Adipocyte (in vitro differentiated cells): ENCODE results near the gene DENND2D.

Experiments
- DNase-seq: peaks from one replicate; pipeline ENCODE4 v3.0.0-alpha.2; 2015; ENCODE audit warnings: low read depth
- H3K27me3 ChIP-seq: replicated peaks from 2 replicates; pipeline ENCODE4 v1.7.0; 2013; ENCODE audit warnings: mild to moderate bottlenecking, low read length, moderate library complexity; ENCODE audit not compliant: control insufficient read depth, insufficient read depth
- H3K36me3 ChIP-seq: 2 replicates; pipeline ENCODE4 v1.7.0; 2013; ENCODE audit warnings: low read length, mild to moderate bottlenecking, moderate library complexity; ENCODE audit not compliant: control insufficient read depth, insufficient read depth, severe bottlenecking
- H3K4me1 ChIP-seq: 2 replicates; pipeline ENCODE4 v1.7.0; 2013; ENCODE audit warnings: mild to moderate bottlenecking, low read length, moderate library complexity; ENCODE audit not compliant: control insufficient read depth, insufficient read depth
- H3K4me3 ChIP-seq: 2 replicates; pipeline ENCODE4 v1.7.0; 2013; ENCODE audit warnings: mild to moderate bottlenecking, low read length, moderate library complexity
- H3K9ac ChIP-seq: 2 replicates; pipeline ENCODE4 v1.7.0; 2013; ENCODE audit warnings: mild to moderate bottlenecking, low read length, moderate library complexity
- H3K9me3 ChIP-seq: 2 replicates; pipeline ENCODE4 v1.7.0; 2013; ENCODE audit warnings: mild to moderate bottlenecking, low read length, moderate library complexity; ENCODE audit not compliant: control insufficient read depth

Gene DENND2D

DNA sequence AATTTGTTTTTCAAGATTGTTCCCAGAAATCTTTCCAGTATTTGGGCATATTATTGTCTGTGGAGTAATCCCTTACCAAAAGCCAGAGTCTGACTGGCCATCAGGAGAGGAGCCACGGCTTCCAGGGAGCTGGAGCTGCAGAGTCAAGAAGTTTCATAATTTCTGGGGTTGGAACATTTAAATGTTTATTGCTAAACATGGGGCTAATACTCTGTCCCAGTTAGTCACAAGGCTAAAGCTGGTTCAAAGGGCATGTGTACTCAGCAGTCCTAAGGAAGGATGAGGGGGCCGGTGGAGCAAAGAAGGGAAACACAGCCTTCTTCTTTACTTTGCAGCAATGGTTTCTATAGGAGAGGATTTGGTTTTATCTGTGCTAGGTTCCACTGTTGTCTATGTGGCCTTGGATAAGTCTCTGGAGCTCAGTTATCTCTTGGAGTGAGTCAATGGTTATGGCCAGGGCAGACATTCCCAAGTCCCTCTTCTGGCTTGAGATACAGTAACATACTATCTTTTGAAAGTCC is 9.5 kb downstream of the DENND2D start:
- Histone ChIP-seq H3K36me3 (peaks cover 33% of the 10 kb centered on the region), H3K4me1 (peaks cover 65% of the 10 kb centered on the region), H3K27me3 (no peaks in the 10 kb centered on the region), H3K9ac (peak overlapping the region; percentile 84), H3K9me3 (no peaks in the 10 kb centered on the region), H3K4me3 (peak overlapping the region; percentile 45)
- peak; percentile 42 for DNase-seq

DNA sequence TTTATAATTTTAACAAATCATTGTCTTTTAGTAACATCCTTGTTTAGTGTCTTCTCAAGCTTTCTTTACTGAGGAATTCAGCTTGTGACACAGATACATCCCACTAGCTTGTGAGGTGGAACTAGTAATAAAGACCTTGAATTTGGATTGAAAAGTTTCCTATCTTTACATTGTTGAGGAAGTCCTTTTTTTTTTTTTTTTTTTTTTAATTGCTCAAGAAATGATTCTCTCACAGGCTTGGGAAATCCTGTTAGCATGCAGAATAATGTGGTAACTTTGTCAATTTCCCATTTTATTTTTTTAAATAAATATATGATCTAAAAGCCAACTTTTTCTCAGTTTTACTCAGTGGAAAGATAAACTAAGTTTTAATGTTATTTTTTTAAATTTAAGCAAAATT is 15.8 kb downstream of the DENND2D start:
- no peak overlapping the region for H3K4me3 ChIP-seq
- H3K9ac ChIP-seq, result peak overlapping the region; percentile 58
- no peaks in the 10 kb centered on the region for H3K9me3 ChIP-seq
- no peak for DNase-seq
- peaks cover 78% of the 10 kb centered on the region for H3K36me3 ChIP-seq
- H3K4me1 ChIP-seq, result peaks cover 46% of the 10 kb centered on the region
- no peaks in the 10 kb centered on the region for H3K27me3 ChIP-seq

DNA sequence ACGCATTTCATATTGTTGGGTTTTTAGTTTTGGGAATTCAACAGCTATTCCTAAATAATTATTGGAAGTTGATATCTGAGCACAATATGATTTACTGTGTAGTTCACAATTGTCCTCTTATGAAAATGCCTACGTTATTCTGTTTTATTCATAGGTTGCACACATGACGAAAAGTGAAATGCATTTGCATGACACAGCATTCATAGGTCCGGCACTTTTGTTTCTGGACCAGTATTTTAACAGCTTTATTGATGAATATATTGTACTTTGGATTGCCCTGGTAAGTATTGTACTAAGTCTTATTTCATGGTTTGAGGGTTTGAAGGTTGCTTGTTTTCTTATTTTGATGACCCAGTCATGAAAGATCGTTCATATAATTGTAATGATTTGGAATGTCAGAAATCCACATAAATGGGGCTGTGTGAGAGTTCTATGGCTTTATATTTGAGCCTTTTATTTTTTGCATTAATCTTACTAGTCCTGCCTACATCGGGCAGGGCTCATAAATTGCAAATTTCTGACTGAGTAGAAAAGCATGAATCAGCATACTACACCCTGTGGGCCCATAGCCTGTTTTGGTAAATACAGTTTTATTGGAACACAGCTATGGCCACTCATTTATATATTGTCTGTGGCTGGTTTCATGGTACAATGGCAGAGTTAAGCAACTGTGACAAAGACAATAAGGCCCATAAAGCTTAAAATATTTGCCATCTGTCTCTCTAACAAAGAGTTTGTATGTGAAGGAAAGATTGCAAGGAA is 17.0 kb downstream of the DENND2D start:
- Histone ChIP-seq H3K4me1 (peaks cover 49% of the 10 kb centered on the region), H3K9ac (peak overlapping the region; percentile 13), H3K9me3 (no peaks in the 10 kb centered on the region), H3K27me3 (no peaks in the 10 kb centered on the region), H3K4me3 (no peak overlapping the region), H3K36me3 (peaks cover 78% of the 10 kb centered on the region)
- DNase-seq, result peak; percentile 18

DNA sequence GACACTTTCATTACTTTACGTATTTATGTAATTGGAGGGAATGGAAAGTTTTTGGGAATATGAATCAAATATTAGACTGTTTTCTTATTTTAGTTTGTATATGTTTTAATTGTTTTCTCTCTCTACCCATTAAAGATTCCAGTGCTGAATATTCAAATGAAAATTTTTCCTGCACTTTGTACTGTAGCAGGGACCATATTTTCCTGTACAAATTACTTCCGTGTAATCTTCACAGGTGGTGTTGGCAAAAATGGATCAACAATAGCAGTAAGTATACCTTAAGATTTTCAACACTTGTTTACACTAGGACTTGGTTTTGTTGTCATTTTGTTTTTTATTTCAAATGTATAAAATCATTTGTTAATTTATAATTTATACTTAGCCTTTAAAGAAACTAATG is 18.4 kb downstream of the DENND2D start:
- no peak overlapping the region for H3K9ac ChIP-seq
- no peaks in the 10 kb centered on the region for H3K27me3 ChIP-seq
- H3K36me3 ChIP-seq, result peaks cover 75% of the 10 kb centered on the region
- no peaks in the 10 kb centered on the region for H3K9me3 ChIP-seq
- H3K4me3 ChIP-seq, result no peak overlapping the region
- H3K4me1 ChIP-seq, result peaks cover 49% of the 10 kb centered on the region
- no peak for DNase-seq

DNA sequence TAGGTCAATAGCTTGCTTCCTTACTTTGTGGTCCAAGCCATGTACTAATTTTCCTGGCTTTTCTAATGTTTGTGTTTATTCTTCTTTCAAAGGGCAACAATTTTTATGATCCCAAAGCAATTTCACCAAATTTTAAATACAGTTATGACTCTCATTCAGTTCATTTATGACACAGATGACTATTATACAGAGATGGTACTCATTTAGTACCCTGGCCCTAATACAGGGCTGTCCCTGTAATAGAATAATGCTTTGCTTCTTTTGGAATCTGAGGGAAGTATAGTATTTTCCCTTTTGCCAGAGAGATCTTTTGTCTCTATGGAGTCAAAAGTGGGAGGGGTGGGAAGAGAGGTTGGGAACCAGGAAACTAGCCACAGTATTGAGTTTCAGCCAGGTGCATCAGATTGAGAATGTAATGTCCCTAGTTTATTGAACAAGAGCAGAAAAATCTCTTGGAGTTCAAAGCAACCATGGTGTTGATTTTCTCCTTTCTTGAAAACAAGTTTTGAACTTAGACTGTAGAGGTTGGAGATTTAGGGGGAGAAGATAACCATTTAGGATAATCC is 20.4 kb downstream of the DENND2D start:
- peaks cover 36% of the 10 kb centered on the region for H3K4me1 ChIP-seq
- peaks cover 69% of the 10 kb centered on the region for H3K36me3 ChIP-seq
- no peak overlapping the region for H3K4me3 ChIP-seq
- no peaks in the 10 kb centered on the region for H3K9me3 ChIP-seq
- H3K9ac ChIP-seq, result peak overlapping the region; percentile 7
- no peaks in the 10 kb centered on the region for H3K27me3 ChIP-seq
- no peak for DNase-seq

DNA sequence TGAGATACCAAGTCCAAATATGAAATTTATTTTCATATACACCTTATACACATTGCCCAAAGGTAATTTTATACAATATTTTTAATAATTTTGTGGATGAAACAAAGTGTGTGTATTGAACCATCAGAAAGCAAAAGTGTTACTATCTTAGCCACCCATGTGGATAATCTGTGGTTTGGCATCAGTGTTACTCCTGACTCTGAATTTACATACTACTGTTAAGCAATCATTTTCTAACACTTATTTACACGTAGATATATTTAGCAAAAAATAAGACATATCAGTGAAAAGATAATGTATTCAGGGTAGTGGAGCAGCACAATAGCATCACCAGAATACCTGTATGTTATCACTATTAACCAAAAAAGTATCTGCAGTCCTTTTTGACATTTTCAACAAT is 23.8 kb downstream of the DENND2D start:
- Histone ChIP-seq H3K36me3 (peaks cover 64% of the 10 kb centered on the region), H3K4me1 (peaks cover 26% of the 10 kb centered on the region), H3K4me3 (no peak overlapping the region), H3K9ac (no peak overlapping the region), H3K9me3 (no peaks in the 10 kb centered on the region), H3K27me3 (no peaks in the 10 kb centered on the region)
- no peak for DNase-seq

DNA sequence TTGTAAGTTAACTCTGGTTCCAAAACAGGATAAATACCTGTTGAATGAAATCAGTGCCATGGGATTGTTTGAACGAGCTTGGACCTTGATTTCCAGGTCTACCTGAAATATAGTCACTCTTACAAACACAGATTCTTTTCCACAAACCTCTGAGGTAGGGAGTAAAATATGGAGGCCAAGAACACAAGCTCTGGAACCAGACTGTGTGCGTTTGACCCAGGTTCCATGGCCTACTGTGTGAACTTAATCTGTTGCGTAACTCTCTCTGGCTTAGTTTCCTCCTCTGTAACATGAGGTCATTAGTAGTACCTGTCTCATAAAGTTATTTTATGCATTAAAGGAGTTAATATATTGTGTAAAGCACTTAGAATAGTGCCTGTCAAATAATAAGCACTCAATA is 25.1 kb downstream of the DENND2D start:
- no peaks in the 10 kb centered on the region for H3K27me3 ChIP-seq
- no peaks in the 10 kb centered on the region for H3K9me3 ChIP-seq
- peaks cover 75% of the 10 kb centered on the region for H3K36me3 ChIP-seq
- H3K4me1 ChIP-seq, result peaks cover 26% of the 10 kb centered on the region
- no peak overlapping the region for H3K4me3 ChIP-seq
- no peak for DNase-seq
- no peak overlapping the region for H3K9ac ChIP-seq

DNA sequence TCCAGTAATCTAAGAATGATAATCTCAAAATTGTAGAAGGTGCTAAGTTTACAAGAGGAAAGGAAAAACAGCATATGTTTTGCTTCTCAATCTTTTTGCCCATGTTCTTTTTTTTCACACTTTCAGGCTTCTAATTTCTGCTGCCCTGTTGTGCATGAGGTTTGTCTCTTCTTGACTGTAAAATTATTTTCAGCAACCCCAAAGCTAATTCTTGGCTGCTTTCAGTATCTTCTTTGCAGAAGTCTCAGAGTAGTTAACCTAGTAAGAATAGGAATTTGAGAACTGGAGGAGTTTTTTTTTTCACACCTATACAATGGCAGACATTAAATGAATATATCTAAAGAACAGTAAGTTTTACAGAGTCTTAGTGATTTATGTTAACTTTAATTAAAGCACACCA is 26.4 kb downstream of the DENND2D start:
- DNase-seq, result no peak
- peak overlapping the region; percentile 38 for H3K9ac ChIP-seq
- H3K9me3 ChIP-seq, result no peaks in the 10 kb centered on the region
- peaks cover 14% of the 10 kb centered on the region for H3K4me1 ChIP-seq
- peaks cover 84% of the 10 kb centered on the region for H3K36me3 ChIP-seq
- no peaks in the 10 kb centered on the region for H3K27me3 ChIP-seq
- no peak overlapping the region for H3K4me3 ChIP-seq

DNA sequence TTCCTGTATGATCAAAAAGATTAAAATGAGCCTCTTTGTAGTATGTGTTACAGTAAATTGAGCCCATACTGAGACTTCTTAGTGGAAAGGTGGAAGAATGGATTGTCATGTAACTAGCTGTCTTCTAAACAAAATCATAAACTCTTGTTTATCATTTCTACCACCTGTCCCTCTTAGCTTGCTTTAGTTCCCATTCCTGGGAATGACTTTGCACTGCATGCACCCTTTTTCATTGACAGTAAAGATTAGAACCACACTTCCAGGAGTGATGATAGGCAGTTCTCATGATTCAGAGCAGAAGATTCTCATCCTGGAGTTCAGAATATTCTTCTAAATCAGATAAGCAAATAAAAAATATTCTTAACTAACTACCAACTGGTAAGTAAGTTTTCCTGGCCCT is 28.0 kb downstream of the DENND2D start:
- no peak for DNase-seq
- no peaks in the 10 kb centered on the region for H3K9me3 ChIP-seq
- H3K36me3 ChIP-seq, result peaks cover 87% of the 10 kb centered on the region
- no peak overlapping the region for H3K9ac ChIP-seq
- H3K4me1 ChIP-seq, result peaks cover 15% of the 10 kb centered on the region
- H3K4me3 ChIP-seq, result no peak overlapping the region
- H3K27me3 ChIP-seq, result no peaks in the 10 kb centered on the region

DNA sequence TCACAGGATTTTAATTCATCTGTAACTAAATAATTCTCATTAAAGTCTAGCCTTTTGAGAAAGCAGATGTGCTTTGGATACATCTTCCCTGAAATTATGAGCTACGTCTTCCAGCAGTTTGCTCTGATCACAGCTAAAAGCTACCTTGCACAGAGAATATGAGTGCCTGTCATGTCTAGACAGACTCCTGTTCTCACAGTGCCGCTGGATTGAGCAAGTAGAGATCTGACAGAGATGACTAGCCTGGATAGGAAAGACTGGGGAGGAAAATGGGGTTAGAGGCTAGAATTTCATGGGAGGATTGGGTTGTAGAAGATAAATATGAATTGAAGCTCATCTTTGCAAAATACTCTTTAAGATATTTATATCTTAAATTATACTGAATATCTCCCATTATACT is 36.3 kb downstream of the DENND2D start:
- Histone ChIP-seq H3K4me1 (peaks cover 41% of the 10 kb centered on the region), H3K9me3 (no peaks in the 10 kb centered on the region), H3K27me3 (no peaks in the 10 kb centered on the region), H3K36me3 (peaks cover 80% of the 10 kb centered on the region), H3K4me3 (no peak overlapping the region), H3K9ac (peak overlapping the region; percentile 33)
- DNase-seq, result no peak

DNA sequence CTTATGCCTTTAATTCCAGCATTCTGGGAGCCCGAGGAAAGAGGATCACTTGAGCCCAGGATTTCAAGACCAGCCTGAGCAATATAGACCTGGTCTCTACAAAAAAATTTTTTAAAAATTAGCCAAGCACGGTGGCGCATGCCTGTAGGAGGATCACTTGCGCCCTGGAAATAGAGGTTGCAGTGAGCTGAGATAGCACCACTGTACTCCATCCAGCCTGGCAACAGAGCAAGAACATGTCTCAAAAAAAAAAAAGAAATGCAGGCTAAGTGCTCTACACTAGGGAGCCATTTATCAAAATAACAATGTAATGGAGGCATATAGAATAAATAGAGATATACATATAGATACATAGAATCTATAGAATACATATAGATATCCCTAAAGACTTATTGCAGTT is 37.1 kb downstream of the DENND2D start:
- Histone ChIP-seq H3K9me3 (no peaks in the 10 kb centered on the region), H3K9ac (no peak overlapping the region), H3K36me3 (peaks cover 76% of the 10 kb centered on the region), H3K4me3 (no peak overlapping the region), H3K27me3 (no peaks in the 10 kb centered on the region), H3K4me1 (peaks cover 41% of the 10 kb centered on the region)
- DNase-seq, result no peak
